ENCODE measurements around the gene PNLDC1. TPM values are rescaled to one million over a fixed set of nuclear protein-coding genes. Genes with fewer than 3 reads are reported as not detected.

PNLDC1 gene, protein sequence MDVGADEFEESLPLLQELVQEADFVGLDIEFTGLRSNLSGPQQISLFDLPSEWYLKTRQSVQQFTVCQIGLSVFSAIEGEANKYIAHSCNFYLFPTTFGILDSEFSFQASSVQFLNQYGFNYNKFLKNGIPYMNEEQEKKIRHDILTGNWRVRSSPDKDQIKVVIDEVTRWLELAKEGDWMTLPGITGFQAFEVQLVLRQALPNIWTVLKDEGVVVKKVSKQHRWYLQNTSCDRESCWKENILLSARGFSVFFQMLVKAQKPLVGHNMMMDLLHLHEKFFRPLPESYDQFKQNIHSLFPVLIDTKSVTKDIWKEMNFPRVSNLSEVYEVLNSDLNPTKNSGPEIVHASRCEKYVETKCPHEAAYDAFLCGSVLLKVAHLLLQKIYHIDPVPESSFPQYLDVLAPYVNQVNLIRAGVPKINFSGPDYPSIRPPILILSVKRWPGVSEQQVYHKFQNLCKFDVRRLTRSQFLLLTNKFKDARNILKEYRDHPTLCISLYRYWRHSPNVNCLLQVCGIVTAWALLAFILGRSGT
- total RNA-seq, result 0.09 TPM in 1 of 2 replicates, not detected in the other

GRCh38 chr6:159800141-159800865, at the start of gene PNLDC1:
TSS of gene PNLDC1 (plus strand) at chr6:159800276. CDS start at chr6:159800308, 32 bp downstream.

DNA sequence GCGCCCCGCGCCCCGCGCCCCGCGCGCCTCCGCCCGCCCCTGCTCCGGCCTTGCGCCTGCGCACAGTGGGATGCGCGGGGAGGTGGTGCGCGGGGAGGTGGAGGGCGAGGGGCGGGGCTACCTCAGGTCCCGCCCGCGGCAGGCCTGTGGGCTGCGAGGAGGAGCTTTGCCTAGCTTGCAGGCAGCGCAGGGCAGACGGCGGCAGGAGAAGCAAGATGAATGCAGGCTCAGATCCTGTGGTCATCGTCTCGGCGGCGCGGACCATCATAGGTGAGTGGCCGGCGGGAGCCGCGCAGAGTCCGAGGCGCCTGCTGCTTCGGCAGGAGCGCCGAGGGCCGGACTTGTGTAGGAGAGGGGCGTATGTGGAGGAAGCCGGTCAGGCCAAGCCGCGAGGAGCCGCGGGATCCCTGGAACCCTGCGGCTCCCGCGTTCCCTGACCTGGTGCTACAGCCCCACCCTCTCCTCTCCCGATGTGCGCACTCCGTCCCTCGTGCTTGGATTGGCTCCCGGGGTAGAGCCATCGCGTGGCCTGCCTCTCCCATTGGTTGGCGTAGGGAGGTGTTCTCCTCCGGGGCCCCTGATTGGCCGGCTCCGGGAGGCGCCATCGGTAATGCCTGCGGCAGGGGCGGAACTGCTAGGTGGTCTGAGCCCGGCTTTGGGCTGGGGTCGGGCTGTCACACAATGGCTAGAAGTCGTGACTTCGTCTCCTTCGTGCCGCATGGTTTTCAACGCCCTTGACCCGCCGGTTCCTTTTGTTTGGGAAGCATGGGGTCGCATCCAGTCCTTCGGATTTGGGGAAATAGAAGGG, 38.0 kb upstream of the PNLDC1 start, which contains the start of gene ACAT2:
TSS of gene ACAT2 (plus strand) at position 173 of the 808 bp plus-strand sequence. CDS start at position 216, 43 bp downstream.

DNA sequence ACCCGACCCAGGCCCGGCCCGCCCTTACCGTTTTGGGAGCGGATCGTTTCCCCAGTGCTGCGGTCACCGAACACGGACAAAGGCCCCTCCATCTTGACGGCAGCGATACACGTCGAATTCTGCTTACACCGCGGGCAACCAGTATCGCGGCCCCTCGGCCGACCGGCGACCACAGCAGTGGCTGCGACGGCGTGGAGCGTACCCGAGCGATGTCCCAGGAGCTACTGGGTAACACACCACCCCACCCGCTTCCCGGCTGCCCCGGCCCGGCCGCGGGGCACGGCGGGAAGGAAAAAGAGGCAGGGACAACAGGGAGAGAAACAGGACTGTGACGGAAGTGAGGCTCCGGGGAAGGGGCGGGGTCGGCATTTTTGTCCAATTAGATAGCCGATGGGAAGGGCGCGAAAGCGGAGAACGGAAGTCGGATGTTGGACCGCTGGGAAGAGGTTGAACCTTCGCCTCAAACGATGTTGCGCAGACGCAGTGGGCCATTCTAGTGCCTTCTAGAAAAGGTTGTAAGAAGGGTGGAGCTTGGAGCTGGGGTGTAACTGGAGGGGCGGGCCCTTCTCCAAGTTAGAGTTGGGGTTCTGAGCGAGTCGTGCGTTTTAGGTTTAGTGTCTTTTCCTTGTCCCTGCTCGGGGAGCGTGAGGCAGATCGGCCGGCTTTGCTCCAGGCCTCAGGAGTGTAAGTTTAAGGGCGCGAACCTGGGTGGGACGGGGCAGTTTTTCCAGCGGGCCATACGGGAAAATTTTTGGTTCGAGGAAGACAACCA, 10.5 kb upstream of the PNLDC1 start, which contains the start of gene TCP1:
TSS of gene TCP1 (minus strand) at position 226 of the 772 bp plus-strand sequence. CDS start at position 92, 134 bp downstream.

GRCh38 chr6:159790149-159790955, 9.7 kb upstream of the PNLDC1 start, which contains the start of gene MRPL18:
TSS of gene MRPL18 (plus strand) at chr6:159790467. CDS start at chr6:159790588, 121 bp downstream.

Other genes with a start within 250 kb of the PNLDC1 start
- 125 and 171 TPM in 2 replicates for gene SOD2, start 107.0 kb upstream of the PNLDC1 start, total RNA-seq
- gene WTAP, start 72.8 kb upstream of the PNLDC1 start, total RNA-seq, result 76.1 and 83.8 TPM in 2 replicates
- gene ACAT2, start 38.2 kb upstream of the PNLDC1 start, total RNA-seq, result 12.9 and 37.0 TPM in 2 replicates
- gene TCP1, start 10.7 kb upstream of the PNLDC1 start, total RNA-seq, result 371 and 375 TPM in 2 replicates
- 64.9 and 89.7 TPM in 2 replicates for gene MRPL18, start 9.8 kb upstream of the PNLDC1 start, total RNA-seq
- not detected in 2 replicates for gene MAS1, start 90.7 kb downstream of the PNLDC1 start, total RNA-seq
- 56.5 and 105 TPM in 2 replicates for gene IGF2R, start 168.8 kb downstream of the PNLDC1 start, total RNA-seq